Measurements from ENCODE around the gene GTPBP3. TPM values are rescaled to one million over a fixed set of nuclear protein-coding genes. Genes with fewer than 3 reads are reported as not detected.

The GTPBP3 gene
- total and polyA plus RNA-seq, 2 of the 13 experiments (the other 11 are each of a cell fraction or from before 2014, with no cell fraction given): 17.5 to 30.0 TPM

DNA sequence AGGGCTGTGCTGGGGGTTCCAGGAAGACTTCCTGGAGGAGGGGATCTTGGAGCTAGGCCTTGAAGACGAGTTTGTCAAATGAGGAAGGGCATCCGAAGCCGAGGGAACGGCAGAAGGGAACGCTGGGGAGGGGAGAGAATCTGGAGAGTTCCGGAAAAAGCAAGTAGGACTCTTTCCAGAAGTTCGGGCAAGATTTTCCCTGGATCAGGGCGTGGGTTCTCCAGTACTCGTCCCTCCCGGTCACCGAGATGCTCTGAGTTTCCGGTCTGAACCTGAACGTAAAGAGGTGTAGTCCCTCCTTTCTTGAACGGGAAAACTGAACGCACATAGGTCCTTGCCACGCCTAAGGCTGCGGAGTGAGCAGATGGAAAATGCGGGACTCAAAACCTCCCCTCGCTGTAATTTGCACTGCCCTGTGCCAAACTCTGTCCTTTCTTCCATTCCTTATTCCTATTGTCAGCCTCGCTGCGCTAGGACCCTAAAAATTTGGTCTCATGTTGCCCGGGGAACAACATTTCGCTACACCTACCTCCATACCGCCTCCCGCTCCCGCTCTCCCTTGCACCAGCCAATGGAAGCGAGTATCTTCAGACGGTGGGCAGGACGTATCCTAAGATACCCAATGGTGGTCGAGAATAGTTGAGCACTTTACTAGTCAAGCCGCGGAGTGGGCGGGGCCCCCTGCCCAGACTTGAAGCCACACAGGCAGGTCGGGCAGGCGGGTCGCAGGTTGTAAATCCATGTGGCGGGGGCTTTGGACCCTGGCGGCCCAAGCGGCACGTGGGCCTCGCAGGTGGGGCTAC is at the start of gene GTPBP3 (continued):
- TF ChIP-seq, protein P1, sequence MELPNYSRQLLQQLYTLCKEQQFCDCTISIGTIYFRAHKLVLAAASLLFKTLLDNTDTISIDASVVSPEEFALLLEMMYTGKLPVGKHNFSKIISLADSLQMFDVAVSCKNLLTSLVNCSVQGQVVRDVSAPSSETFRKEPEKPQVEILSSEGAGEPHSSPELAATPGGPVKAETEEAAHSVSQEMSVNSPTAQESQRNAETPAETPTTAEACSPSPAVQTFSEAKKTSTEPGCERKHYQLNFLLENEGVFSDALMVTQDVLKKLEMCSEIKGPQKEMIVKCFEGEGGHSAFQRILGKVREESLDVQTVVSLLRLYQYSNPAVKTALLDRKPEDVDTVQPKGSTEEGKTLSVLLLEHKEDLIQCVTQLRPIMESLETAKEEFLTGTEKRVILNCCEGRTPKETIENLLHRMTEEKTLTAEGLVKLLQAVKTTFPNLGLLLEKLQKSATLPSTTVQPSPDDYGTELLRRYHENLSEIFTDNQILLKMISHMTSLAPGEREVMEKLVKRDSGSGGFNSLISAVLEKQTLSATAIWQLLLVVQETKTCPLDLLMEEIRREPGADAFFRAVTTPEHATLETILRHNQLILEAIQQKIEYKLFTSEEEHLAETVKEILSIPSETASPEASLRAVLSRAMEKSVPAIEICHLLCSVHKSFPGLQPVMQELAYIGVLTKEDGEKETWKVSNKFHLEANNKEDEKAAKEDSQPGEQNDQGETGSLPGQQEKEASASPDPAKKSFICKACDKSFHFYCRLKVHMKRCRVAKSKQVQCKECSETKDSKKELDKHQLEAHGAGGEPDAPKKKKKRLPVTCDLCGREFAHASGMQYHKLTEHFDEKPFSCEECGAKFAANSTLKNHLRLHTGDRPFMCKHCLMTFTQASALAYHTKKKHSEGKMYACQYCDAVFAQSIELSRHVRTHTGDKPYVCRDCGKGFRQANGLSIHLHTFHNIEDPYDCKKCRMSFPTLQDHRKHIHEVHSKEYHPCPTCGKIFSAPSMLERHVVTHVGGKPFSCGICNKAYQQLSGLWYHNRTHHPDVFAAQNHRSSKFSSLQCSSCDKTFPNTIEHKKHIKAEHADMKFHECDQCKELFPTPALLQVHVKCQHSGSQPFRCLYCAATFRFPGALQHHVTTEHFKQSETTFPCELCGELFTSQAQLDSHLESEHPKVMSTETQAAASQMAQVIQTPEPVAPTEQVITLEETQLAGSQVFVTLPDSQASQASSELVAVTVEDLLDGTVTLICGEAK (IDR thresholded peaks at IDR 0.05): peak; percentile 71
- TF ChIP-seq, protein P1 (CRISPR knock-in tag; IDR thresholded peaks at IDR 0.05): no peak; the same call in 1 of the 2 replicates
- TF ChIP-seq ZNF724P (CRISPR knock-in tag; IDR thresholded peaks at IDR 0.05; ENCODE audit: borderline replicate concordance) (peak; percentile 50; the same call in 1 of the 2 replicates), ZNF878 (CRISPR knock-in tag; IDR thresholded peaks at IDR 0.05) (peak; percentile 84), ZNF83 (CRISPR knock-in tag; IDR thresholded peaks at IDR 0.05; ENCODE audit: borderline replicate concordance) (no peak), ZNF768 (CRISPR knock-in tag; IDR thresholded peaks at IDR 0.05) (peak; percentile 45; the same call in 1 of the 2 replicates), KLF13 (CRISPR knock-in tag; IDR thresholded peaks at IDR 0.05) (no peak), ZNF460 (CRISPR knock-in tag; IDR thresholded peaks at IDR 0.05; ENCODE audit: borderline replicate concordance) (no peak; the same call in 1 of the 2 replicates), ZNF263 (CRISPR knock-in tag; IDR thresholded peaks at IDR 0.05) (peak; percentile 15; the same call in 1 of the 2 replicates), ATAD3A (CRISPR knock-in tag; IDR thresholded peaks at IDR 0.05) (no peak), CCAR2 (optimal IDR thresholded peaks at IDR 0.05; ENCODE audit: low read depth, low read length) (peak; percentile 42), ETV5 (CRISPR knock-in tag; IDR thresholded peaks at IDR 0.05; ENCODE audit: borderline replicate concordance) (peak; percentile 37), FOSL1 (CRISPR knock-in tag; IDR thresholded peaks at IDR 0.05; ENCODE audit: borderline replicate concordance) (no peak), ZNF430 (CRISPR knock-in tag; IDR thresholded peaks at IDR 0.05) (no peak; the same call in 1 of the 2 replicates), NBN (conservative IDR thresholded peaks at IDR 0.05) (no peak)
- TF ChIP-seq, protein P2, sequence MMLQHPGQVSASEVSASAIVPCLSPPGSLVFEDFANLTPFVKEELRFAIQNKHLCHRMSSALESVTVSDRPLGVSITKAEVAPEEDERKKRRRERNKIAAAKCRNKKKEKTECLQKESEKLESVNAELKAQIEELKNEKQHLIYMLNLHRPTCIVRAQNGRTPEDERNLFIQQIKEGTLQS (CRISPR knock-in tag; IDR thresholded peaks at IDR 0.05): no peak
- TF ChIP-seq, protein P3, sequence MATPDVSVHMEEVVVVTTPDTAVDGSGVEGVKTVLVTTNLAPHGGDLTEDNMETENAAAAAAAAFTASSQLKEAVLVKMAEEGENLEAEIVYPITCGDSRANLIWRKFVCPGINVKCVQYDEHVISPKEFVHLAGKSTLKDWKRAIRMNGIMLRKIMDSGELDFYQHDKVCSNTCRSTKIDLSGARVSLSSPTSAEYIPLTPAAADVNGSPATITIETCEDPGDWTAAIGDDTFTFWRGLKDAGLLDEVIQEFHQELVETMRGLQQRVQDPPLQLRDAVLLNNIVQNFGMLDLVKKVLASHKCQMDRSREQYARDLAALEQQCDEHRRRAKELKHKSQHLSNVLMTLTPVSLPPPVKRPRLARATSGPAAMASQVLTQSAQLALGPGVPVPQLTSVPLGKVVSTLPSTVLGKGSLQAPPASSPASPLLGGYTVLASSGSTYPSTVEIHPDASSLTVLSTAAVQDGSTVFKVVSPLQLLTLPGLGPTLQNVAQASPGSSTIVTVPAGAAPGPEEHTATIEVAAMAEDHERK (CRISPR knock-in tag; IDR thresholded peaks at IDR 0.05; ENCODE audit: low read depth): 0 out of 2 replicates have a peak, but pooled peaks have one; percentile 22
